ENCODE data around the gene PIGO.

PIGO gene

GRCh38 chr9:35070823-35071813 lies 25.3 kb downstream of the PIGO start:
- DNase-seq = no peak

GRCh38 chr9:35069020-35069419 lies 27.4 kb downstream of the PIGO start:
- no peak for DNase-seq

- DNase-seq = no peak
These were observed 29.3 kb downstream of the PIGO start for GRCh38 chr9:35067056-35067455.

- DNase-seq = no peak
These were observed 35.7 kb downstream of the PIGO start for GRCh38 chr9:35060548-35061207.

- no peak for DNase-seq
These were observed 37.0 kb downstream of the PIGO start for GRCh38 chr9:35059438-35059837.

GRCh38 chr9:35057271-35057620 lies 39.1 kb downstream of the PIGO start:
- DNase-seq = no peak

- DNase-seq = no peak
These were observed 39.7 kb downstream of the PIGO start for GRCh38 chr9:35056571-35057270.

GRCh38 chr9:35054871-35055644 lies 41.3 kb downstream of the PIGO start:
- DNase-seq = no peak

- DNase-seq = no peak
These were observed 42.1 kb downstream of the PIGO start for GRCh38 chr9:35054185-35054835.

GRCh38 chr9:35051069-35051967 lies 45.1 kb downstream of the PIGO start:
- DNase-seq = no peak

- DNase-seq = no peak
These were observed 47.9 kb downstream of the PIGO start for GRCh38 chr9:35048511-35048910.

GRCh38 chr9:35044071-35044470 lies 52.3 kb downstream of the PIGO start:
- DNase-seq = no peak

GRCh38 chr9:35042891-35043545 lies 53.4 kb downstream of the PIGO start:
- no peak for DNase-seq

GRCh38 chr9:35042081-35042604 lies 54.2 kb downstream of the PIGO start:
- no peak for DNase-seq
